Measurements from ENCODE around the gene CIITA.
"Not testable (repeated sequence)": the region's sequence is repeated elsewhere in the genome, so short reads cannot be mapped to it uniquely, and the experiment has no call there.

CIITA gene

DNA sequence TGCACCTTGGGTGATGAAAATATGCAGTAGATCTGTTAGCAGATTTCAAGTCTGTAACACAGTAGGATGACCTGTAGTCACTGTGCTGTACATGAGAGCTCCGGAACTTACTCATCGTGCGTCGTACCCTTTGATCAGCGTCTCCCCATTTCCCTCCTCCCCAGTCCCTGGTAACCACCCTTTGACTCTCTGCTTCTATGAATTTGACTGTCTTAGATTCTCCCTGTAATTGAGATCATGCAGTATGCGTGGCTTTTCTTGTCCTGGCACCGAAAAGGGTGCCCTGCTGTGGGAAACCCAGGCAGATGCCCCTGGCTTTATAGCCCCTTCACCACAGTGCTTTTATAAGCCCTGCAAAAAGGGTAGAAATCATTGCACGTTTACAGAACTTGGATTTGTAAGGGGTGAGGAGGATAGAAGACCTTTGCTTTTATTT lies 87.9 kb downstream of the CIITA start:
- no peak for DNase-seq

DNA sequence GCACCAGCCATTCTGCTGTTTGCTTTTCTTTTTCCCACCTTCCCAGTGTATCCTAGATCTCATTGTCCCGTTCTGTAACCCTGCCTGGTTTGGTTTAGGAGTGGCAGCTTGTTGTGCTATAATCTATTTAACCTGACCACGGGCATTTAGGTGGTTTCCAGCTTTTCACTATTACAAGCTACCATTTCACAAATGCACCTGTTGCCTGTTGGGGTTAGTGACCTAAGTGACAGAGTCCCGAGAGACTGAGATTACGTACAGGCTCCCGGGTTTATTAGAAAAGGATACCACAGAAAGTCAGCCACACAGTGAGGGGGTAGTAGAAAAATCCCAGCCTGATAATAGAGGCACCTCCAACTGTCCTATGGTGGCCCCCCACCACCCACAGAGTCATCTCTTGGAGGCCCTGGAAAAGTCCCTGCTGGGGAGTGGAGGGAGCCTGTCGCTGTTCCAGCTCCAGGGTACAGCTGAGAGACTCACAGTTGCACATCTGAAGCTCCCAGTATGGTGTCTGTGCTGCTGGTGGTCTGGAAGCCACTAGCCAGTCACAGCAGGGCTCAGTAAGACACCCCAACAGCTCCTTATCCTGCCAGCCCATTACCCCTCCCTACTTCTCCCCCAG lies 88.5 kb downstream of the CIITA start:
- no peak for DNase-seq

DNA sequence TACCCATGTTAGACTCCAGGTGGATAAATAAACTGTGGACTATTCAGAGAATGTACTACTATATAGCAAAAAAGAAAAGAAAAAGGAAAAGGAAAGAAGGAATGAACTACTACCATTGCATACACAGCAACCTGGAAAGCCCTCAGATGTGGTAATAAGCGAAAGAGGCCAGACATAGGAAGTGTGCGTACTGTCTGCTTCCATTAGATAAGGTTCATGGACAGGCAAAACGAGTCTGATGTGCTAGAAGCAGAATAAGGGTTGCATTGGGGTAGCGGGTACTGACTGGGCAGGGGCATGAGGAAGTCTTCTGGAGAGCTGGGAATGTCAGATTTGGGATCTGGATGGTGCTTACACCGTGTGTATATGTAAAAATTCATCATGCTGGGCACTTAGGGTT lies 89.1 kb downstream of the CIITA start:
- DNase-seq, result no peak

DNA sequence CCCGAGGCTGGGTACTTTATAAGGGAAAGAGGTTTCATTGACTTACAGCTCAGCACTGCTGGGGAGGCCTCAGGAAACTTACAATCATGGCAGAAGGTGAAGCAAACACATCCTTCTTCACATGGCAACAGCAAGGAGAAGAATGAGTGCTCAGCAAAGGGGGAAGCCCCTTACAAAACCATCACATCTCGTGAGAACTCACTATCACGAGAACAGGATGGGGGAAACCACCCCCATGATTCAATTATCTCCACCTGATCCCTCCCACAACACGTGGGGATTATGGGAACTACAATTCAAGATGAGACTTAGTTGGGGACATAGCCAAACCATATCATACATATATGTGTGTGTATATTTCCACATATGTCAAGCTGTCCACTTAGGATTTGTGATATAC lies 89.6 kb downstream of the CIITA start:
- DNase-seq, result not testable (repeated sequence)

DNA sequence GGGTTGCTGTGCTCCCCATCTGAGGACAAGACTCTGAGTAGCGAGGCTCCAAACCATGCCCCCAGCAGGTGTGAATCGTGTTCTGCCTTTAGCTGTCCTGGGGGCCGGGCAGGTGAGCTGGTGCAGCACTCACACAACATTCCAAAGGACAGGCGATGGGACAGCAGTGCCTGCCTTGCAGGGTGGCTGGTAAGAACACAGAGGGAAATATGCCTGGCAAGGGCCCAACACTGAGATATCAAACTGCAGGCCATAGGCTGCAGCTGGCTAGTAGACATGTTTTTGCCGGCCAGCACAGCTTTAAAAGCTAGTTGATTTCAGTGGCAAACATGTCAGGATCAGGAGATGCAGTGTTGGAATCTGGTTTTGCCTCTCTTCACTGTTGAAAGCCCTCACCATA lies 91.0 kb downstream of the CIITA start:
- DNase-seq, result no peak

DNA sequence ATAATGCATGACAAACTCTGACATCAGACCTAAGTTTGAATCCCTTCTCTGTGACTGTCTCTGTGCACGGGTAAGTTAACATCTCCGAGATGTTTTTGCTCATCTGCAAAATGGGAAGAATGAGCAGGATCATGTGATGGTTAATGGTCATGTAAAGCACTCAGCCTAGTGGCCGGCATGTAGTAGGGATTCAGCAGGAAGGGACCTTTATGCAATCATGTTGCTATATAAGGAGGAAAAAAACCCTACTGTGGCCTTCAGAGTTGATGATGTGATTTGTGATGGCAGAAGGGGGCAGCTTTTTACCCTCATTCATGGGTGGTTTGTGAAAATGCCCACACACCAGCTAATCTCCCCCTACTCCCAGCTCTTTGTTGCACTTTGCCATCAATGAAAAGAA lies 91.5 kb downstream of the CIITA start:
- DNase-seq, result no peak

DNA sequence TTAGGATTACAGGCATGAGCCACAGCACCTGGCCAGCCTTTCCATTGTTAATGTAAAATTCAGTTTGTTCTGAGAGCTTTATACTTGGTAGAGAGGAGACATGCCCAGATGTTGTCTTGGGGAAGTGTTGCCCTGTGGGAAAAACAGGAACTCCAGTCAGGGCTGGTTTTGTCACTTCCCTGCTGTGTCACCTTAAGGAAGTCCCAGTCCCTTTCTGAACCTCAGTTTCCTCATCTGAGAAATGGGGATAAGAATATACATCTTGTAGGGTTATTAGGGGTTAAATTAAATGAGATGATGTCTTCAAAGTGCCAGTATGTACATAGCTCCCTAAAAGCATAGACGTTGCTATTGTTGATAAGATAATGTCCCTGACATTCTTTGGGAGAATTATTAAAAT lies 92.6 kb downstream of the CIITA start:
- no peak for DNase-seq

DNA sequence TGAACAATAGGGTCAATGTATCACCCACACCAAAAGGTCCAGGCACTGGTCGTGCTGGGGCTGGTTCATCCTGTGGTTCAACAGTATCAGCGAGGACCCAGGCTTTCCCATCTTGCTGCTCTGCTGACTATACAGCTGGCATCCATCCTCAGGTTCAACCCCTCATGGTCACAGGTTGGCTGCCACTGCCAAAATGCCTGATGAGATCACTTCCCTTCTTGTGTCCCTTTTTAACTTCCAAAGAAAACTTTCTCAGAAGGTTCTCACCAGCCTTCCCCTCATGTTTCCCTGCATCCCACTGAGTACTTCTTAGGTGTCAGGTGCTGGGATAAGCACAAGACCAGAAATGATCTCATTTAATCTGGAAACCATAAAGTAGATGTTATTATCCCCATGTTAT lies 93.1 kb downstream of the CIITA start:
- DNase-seq, result no peak

DNA sequence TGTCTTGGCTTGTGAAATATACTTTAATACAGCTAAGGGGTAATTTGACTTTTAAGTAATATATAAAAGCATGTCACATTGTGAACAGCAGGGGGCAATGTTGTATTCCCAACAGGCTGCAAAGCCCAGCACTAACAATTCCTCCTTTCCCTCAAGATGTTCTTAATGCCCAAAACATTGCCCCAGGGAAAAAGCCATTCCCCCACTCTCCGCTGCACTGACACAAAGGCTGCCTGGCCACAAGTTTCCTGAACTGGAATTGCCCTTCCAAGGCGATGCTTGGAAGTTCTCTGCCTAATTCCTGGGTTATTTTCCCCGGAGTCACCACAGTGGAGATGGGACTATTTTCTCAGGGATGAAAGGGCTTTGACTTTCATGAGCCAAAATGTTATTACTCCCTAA lies 94.6 kb downstream of the CIITA start:
- DNase-seq, result peak; percentile 40

DNA sequence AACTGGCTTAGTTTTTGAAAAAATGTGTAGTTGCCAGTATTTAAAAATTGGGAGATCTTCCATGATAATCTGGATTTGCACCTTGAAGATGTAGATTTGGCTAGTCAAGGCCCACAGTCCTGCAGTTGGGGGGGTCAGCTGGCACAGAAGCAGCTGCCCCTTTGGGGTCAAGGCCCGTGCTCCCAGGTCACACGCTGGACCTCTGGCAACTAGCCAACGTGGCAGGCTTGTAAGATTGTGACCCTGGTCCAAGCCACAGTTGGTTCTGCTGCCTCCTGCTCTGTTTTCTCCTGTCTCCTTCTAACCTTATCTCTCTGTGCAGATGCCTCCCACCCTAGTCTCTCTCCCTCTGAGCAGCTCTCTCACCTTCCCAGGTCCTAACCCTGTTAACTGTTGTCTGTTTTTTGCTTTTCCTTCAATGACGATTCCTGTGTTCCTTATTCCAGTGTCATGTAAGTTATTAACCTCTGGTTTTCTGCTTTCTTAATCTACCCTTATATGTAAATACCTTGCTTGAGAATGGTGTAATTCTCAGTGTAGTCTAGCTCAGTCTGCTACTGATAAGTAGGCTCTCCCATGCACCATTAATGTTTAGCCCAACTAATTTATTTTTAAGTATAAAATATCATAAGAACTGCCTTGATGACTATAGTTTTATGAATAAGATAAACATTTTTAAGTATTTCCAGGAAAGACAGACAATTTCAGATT lies 95.3 kb downstream of the CIITA start:
- no peak for DNase-seq

DNA sequence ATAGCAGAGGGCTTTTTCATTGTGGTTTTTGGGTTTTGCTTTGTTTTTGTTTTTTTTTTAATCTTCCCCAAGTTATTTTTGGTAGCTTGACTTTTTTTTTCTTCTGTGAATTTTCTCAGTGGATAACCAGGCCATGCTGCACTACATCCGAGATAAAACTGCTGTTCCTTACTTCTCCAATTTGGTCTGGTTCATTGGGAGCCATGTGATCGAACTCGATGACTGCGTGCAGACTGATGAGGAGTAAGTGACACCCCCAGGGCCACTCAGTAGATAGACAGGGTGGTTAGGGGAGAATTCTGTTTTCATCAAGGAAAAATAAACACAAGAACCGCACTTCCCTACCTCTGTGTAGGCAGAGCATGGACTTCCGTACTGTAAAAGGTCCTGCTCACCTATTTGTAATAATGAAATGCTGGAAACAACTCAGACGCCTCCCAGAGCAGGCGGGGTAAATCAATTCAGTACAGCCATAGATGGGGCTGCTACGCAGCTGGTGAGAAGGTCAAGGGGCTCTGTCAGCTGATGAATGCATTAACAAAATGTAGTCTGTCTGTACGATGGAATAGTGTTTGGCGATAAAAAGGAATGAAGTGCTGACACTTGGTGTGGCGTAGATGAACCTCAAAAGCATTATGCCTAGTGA lies 95.9 kb downstream of the CIITA start:
- no peak for DNase-seq

DNA sequence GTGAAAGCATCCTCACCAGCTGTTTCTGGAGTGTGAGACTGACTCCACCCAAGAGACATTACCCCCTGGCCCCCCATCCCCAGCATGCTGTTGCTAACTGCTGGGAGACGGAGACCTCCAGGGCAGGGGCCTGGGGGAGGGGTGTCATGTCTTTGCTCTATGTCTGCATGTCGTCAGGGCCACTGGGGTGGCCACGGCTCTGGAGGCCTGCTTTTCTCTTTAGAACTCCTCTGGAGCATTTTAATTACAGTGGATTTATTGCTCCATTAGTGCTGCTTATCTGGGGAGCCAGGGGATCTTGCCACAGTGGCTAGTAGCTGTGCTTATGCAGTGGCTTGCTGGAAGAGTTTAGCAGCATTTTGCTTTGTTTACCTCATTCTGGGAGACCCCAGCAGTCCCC lies 99.6 kb downstream of the CIITA start:
- DNase-seq, result no peak

DNA sequence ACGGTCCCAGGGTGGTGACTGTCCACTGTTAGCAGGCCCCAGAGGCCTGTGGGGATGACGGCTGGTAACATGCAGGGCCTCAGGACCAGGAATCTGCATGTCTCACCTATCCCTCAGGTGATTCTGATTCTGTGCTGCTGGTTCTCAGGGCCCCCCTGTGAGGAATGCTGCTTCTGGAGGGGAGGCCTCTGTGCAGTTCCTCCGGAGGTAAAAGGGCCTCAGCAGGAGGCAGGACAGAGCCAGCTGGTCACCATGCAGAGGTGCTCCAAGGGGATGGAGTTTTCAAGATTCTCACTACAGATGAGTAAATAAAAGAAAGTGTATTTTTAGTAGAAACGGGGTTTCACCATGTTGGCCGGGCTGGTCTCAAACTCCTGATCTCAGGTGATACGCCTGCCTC lies 101.1 kb downstream of the CIITA start:
- DNase-seq, result no peak

DNA sequence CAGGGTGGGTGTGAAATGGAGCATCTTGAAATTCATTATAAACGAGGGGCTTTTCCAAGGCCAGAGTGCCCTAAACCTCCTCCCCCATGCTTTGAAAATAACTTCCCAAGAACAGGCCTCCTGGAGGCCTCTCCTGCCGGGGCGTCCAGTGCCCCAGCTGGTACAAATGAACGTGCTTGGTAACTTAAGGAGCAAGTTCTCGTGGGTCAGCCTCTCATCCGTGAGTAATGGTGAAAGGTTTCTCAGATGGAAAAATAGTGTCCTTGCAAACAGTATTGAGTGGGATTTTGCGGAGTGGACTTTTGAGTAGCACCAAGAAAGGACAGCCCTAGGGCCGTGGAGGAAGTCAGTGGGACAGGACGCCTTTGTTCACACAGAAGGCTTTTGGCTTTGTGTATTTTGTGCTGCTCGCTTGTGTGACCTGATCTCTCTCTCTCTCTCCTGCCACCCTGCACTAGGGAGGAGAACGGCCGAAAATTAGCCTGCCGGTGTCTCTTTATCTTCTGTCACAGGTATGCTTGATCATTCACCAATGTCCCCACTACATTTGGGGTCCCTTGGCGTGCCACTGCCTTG lies 102.0 kb downstream of the CIITA start:
- DNase-seq, result no peak

DNA sequence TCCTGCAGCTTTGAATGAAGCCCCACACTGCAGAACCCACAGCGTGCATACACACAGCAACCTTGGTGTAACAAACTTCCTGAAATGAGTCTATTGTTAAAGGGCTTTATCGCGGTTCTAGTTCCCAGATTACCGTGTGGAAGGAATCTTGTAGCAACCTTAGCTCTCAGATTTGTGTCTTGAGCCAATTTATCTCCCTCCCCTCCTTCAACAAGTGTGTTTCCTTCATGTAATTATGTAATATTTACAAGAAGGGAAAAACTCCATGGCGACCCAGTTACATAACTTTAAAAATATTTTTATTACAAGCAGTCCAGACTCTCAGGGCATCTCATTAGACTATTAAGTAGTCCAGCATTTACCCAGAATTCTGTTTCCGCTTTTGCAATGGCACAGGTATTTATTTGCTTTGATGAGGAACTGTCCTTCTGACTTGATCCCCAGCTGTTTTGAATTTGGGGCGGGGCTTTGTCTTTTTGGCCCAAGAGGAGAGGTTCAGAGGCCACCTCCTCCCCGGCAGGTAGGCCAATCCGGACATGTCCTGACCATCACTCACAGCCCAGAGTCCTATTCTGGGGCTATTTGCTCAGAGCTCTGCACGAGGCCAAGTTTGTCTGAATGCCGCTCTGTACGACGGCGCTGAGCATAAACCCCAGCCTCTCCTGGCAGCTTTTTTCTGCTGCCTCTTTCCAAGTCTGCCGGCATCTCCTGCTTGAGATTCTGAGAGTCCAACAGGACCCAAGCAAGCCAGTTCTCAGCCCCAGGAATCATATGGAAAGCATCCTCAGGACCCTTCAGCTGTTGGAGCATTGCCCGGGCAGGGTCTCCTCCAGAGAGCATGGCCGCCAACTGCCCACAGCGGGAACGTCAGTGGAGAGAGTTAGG lies 103.0 kb downstream of the CIITA start:
- no peak for DNase-seq

DNA sequence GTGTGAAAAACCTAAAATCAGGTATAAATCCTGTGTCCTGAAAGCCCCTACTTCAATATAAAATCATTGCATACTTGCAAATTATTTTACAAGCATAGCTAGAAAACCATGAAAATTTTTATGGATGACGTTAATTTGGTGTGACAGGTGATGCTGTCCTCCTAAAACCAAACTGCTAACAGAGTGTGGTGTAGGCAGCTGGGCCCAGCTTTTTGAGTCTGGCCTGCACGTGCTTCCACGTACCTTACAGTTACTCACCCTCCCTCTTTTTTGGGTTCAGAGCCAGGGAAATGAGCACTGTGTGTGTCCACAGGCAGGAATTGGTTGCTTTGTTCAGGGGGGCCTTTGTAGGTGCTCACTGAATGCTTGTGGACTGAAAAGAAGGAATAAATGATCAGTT lies 103.8 kb downstream of the CIITA start:
- DNase-seq, result no peak

DNA sequence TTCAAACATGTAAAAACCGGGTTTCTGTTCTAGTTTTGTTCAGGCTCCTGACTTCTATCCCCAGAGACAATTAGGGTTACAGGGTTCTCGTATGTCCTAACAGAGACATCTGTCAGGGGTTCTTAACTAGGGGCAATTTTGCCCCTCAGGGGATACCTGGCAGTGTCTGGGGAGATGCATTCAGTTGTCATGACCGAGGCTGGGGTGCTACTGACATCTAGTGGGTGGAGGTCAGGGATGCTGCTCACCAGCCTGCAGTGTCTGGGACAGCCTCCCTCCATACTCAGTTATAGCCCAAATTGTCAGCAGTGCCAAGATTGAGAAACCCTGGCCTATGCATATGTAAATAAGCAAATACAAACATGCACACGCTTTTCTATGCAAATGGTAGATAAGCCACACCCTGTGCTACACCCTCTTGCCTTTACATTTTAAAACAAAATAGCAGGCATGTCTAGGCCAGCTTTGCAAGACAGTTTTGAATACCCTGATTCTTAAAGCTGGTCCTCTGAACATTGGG lies 104.8 kb downstream of the CIITA start:
- DNase-seq, result no peak

DNA sequence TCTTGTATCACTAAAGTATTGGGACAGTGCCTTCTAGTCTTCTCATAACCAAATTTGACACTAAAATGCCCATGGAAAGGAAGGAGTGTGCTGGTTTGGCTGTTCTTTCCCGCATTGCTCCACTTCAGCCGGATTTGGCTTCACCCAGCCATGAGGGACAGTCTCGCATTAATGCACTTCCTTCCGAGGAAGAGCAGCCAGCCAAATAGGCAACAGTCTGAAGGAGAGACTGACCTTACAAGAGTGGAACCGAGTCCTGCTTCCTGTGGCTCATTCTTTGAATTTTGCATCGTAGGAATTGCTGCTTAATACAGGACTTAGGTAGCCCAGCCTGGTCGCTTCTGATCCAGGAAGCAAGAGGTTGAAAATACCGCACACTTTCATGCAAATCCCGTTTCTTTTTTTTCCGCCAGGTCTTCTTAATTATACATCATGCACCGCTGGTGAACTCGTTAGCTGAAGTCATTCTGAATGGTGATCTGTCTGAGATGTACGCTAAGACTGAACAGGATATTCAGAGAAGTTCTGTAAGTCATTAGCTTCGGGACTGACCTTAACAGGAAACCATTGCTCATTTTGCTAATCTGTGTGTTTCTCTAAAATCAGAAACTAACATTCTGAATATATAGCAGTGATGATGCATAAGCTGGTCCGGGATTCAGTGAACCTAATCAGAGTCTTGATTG lies 105.6 kb downstream of the CIITA start:
- DNase-seq, result no peak

DNA sequence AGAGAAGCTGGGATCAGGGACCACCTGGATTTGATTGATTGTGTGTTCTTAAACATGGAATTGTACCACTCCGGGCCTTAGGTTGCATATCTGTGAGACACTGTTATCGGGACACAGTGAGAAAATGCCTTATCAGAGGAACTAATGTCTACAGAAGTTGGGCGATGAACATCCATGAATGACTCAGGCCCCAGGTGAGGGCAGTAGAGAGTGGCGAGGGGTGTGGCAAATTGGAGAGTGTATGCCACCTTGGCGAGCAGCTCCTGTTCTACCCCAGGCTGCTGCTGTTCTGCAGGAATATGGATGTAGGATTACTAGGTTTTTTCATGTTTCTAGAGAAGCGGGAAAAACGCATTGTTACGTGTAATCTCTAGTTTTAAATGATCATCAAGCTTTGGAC lies 106.2 kb downstream of the CIITA start:
- no peak for DNase-seq

DNA sequence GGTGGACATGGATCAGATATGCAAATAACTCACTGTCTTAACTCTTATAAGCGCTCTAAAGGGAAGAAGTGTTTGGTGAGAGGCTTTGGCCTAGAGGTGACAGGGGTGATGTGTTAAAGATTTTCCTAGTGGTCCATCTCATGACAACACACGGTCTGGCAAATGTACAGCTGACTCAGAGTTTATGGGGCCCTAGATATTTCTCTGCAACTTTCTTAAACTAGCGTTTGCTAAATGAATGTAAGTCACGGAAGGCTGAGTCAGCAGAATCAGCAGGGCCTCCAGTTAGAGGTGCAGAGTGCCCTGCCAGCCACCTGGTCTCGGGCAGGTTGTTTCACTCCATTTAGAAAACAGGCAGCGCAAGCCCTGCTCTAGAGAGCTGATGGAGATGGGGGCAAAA lies 107.5 kb downstream of the CIITA start:
- no peak for DNase-seq

All from NCI-H748 treated with DMSO at 0.1 percent for 48 hours (cell line).